Activated T-cell treated with anti-CD3 and anti-CD28 coated beads, Interleukin-2, amount 50 U/mL, for 48 hours (primary cell): ENCODE results near the gene CCDC136.

Experiments used
- DNase-seq, 2 experiments: peaks; one replicate each; pipeline ENCODE4 v3.0.0-alpha.2; 2020

The CCDC136 gene

GRCh38 chr7:128833148-128833945 is 41.6 kb downstream of the CCDC136 start:
- DNase-seq, result no peak

- DNase-seq, result no peak
These were observed 42.2 kb downstream of the CCDC136 start for GRCh38 chr7:128833946-128834325.

GRCh38 chr7:128835231-128835751 is 43.5 kb downstream of the CCDC136 start:
- DNase-seq, result no peak

GRCh38 chr7:128835790-128836641 is 44.2 kb downstream of the CCDC136 start:
- no peak for DNase-seq

- DNase-seq, result no peak
These were observed 45.1 kb downstream of the CCDC136 start for GRCh38 chr7:128836729-128837348.

GRCh38 chr7:128837521-128837921 is 45.8 kb downstream of the CCDC136 start:
- DNase-seq, result no peak

GRCh38 chr7:128838109-128838779 is 46.5 kb downstream of the CCDC136 start:
- DNase-seq, result no peak

GRCh38 chr7:128838981-128839731 is 47.4 kb downstream of the CCDC136 start:
- no peak for DNase-seq

GRCh38 chr7:128839751-128840177 is 48.0 kb downstream of the CCDC136 start:
- no peak for DNase-seq

- no peak for DNase-seq
These were observed 48.8 kb downstream of the CCDC136 start for GRCh38 chr7:128840326-128841170.

- no peak for DNase-seq
These were observed 49.5 kb downstream of the CCDC136 start for GRCh38 chr7:128841171-128841690.

GRCh38 chr7:128841921-128842673 is 50.3 kb downstream of the CCDC136 start:
- peak; percentile 78 to 82 for DNase-seq

- DNase-seq, result no peak
These were observed 51.2 kb downstream of the CCDC136 start for GRCh38 chr7:128842674-128843641.

- no peak for DNase-seq
These were observed 52.3 kb downstream of the CCDC136 start for GRCh38 chr7:128843938-128844621.

- DNase-seq, result no peak
These were observed 53.1 kb downstream of the CCDC136 start for GRCh38 chr7:128844777-128845311.

- no peak for DNase-seq
These were observed 53.7 kb downstream of the CCDC136 start for GRCh38 chr7:128845475-128845874.

- no peak for DNase-seq
These were observed 54.2 kb downstream of the CCDC136 start for GRCh38 chr7:128845987-128846386.
